Endodermal cell (in vitro differentiated cells): ENCODE measurements around the gene ATP5PB. TPM values are rescaled to one million over a fixed set of nuclear protein-coding genes. Genes with fewer than 3 reads are reported as not detected.

ENCODE experiments used
- DNase-seq: peaks from one replicate; pipeline ENCODE4 v3.0.0-alpha.2; 2017
- H3K27ac ChIP-seq: 2 replicates; pipeline ENCODE4 v1.5.1; 2013; ENCODE audit warnings: mild to moderate bottlenecking, low read depth, low read length, moderate library complexity
- H3K27me3 ChIP-seq: 2 replicates; pipeline ENCODE4 v1.6.1; 2013; ENCODE audit warnings: mild to moderate bottlenecking, low read length, moderate library complexity; ENCODE audit not compliant: insufficient read depth, control insufficient read depth, poor library complexity, severe bottlenecking
- H3K36me3 ChIP-seq: 2 replicates; pipeline ENCODE4 v1.7.0; 2013; ENCODE audit warnings: mild to moderate bottlenecking, low read length, moderate library complexity; ENCODE audit not compliant: control insufficient read depth, insufficient read depth
- H3K4me1 ChIP-seq: one replicate; pipeline ENCODE4 v1.7.0; 2013; ENCODE audit warnings: low read length; ENCODE audit not compliant: control insufficient read depth, insufficient read depth
- H3K4me3 ChIP-seq: 2 replicates; pipeline ENCODE4 v1.5.1; 2013; ENCODE audit warnings: mild to moderate bottlenecking, low read length, moderate library complexity
- H3K9ac ChIP-seq: 2 replicates; pipeline ENCODE4 v1.6.1; 2013; ENCODE audit warnings: mild to moderate bottlenecking, low read length, moderate library complexity; ENCODE audit not compliant: poor library complexity, severe bottlenecking; ENCODE audit errors: extremely low read depth
- H3K9me3 ChIP-seq: 2 replicates; pipeline ENCODE4 v1.6.1; 2013; ENCODE audit warnings: mild to moderate bottlenecking, low read length, moderate library complexity; ENCODE audit not compliant: control insufficient read depth
- H3K27ac Mint-ChIP-seq: 2 replicates; pipeline ENCODE4 v1.8.0; 2020; ENCODE audit warnings: mixed read lengths
- H3K27me3 Mint-ChIP-seq: 2 replicates; pipeline ENCODE4 v1.8.0; 2021; ENCODE audit warnings: mild to moderate bottlenecking, mixed read lengths; ENCODE audit not compliant: insufficient read depth
- H3K36me3 Mint-ChIP-seq: 2 replicates; pipeline ENCODE4 v1.8.0; 2020; ENCODE audit warnings: low read depth, mixed read lengths
- H3K4me1 Mint-ChIP-seq: 2 replicates; pipeline ENCODE4 v1.8.0; 2020; ENCODE audit warnings: mixed read lengths
- H3K4me3 Mint-ChIP-seq: 2 replicates; pipeline ENCODE4 v1.8.0; 2020; ENCODE audit warnings: mild to moderate bottlenecking, moderate library complexity, mixed read lengths
- H3K9me3 Mint-ChIP-seq: 2 replicates; pipeline ENCODE4 v1.8.0; 2020; ENCODE audit warnings: mild to moderate bottlenecking, mixed read lengths
- WGBS, 2 experiments: methylation state at CpG; one replicate each; pipeline versions ENCODE4 v1.1.5 to v1.1.7; 2013; ENCODE audit warnings: missing lambda C conversion rate in 2 of 2, mixed read lengths in 1 of 2; ENCODE audit not compliant: insufficient coverage in 1 of 2, insufficient read length in 1 of 2; 5-methylcytosine and 5-hydroxymethylcytosine counted together
- total RNA-seq, 2 donors: library from RNA; stranded (reverse); fragmentation: NEBNext Ultra II Directional in 1 of 2; extraction: Animal tissue kit (Norgen Biotek cat#: 25700) in 1 of 2; gene quantifications; 2 replicates in 1 of 2; 3 replicates in 1 of 2; pipeline ENCODE4 v1.2.1, GENCODE V29; 2021
- TF ChIP-seq, protein P1 (sequence below): fragments of 200-600 bp; sonication (generic); conservative IDR thresholded peaks from 2 replicates; pipeline ENCODE4 v1.5.0; 2021; ENCODE audit warnings: antibody characterized with exemption, mild to moderate bottlenecking

Gene ATP5PB
- total RNA-seq, 2 donors from 2014 or later = 165 to 181 TPM

DNA sequence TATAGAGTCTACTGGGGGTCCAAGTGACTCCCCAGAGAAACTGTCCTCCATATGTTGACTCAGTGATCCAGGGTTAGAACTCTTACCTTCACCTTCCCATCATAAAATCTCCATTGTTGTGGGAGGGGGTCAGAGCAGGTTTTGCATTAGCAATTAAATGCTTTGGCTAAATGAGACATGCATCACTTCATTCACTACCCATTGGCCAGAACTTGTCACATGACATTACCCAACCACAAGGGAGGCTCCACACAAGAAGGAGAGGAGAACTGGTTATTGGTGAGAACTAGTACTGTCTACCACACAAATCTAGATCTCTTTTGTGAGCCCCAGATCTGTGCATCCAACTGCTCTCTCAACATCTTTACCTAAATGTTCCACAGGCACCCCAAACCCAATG is 20.3 kb downstream of the ATP5PB start:
- Histone ChIP-seq H3K9me3 (no peaks in the 10 kb centered on the region), H3K27ac (no peak overlapping the region), H3K9ac (no peak overlapping the region), H3K4me1 (peaks cover 4% of the 10 kb centered on the region), H3K4me3 (no peak overlapping the region), H3K36me3 (no peaks in the 10 kb centered on the region), H3K27me3 (no peaks in the 10 kb centered on the region)
- Mint-ChIP-seq H3K36me3 (no peaks in the 10 kb centered on the region), H3K27me3 (no peaks in the 10 kb centered on the region), H3K4me1 (no peaks in the 10 kb centered on the region), H3K9me3 (no peaks in the 10 kb centered on the region), H3K27ac (no peak overlapping the region), H3K4me3 (no peak overlapping the region)
- TF ChIP-seq, protein P1, sequence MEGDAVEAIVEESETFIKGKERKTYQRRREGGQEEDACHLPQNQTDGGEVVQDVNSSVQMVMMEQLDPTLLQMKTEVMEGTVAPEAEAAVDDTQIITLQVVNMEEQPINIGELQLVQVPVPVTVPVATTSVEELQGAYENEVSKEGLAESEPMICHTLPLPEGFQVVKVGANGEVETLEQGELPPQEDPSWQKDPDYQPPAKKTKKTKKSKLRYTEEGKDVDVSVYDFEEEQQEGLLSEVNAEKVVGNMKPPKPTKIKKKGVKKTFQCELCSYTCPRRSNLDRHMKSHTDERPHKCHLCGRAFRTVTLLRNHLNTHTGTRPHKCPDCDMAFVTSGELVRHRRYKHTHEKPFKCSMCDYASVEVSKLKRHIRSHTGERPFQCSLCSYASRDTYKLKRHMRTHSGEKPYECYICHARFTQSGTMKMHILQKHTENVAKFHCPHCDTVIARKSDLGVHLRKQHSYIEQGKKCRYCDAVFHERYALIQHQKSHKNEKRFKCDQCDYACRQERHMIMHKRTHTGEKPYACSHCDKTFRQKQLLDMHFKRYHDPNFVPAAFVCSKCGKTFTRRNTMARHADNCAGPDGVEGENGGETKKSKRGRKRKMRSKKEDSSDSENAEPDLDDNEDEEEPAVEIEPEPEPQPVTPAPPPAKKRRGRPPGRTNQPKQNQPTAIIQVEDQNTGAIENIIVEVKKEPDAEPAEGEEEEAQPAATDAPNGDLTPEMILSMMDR = no peak
- DNase-seq = no peak

DNA sequence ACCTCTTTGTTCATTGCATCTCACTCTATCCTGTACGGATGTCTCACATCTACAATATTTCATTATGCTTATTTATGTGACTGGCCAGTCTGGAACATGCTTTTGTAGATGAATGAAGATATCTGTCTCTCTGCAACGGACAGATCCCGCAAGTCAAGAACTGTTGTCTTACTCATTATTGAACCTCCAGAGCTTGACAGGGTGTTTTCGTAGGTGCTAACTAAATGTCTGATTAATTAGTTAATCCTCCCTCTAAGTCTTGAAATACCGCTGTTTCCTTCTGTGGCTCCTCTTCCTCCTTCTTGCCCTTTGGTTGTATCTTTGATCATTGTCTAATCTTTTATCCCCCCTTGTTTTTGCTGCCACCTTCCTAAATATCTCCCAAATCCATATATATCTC is 21.3 kb downstream of the ATP5PB start:
- Mint-ChIP-seq H3K27ac (no peak overlapping the region), H3K9me3 (no peaks in the 10 kb centered on the region)
- no peak for DNase-seq

DNA sequence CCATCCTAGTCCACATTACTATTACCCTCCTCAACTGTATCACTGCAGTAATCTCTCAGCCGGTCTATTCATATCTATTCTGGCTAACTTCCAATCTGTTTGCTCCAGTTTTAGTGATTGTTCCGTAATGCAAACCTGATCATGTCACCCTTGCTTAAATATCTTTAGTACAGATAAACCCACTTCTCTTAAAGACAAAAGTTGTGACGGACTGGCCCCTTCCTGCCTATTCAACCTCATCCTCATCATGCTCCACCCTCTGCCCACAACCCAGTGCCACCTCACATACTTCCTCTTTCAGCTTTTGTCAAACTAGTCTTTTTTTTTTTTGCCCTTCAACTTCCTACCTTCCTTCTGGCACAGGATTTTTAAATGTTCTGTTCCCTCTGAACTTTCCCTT is 21.7 kb downstream of the ATP5PB start:
- Histone ChIP-seq H3K9ac (no peak overlapping the region), H3K4me3 (no peak overlapping the region), H3K4me1 (peaks cover 4% of the 10 kb centered on the region), H3K27ac (no peak overlapping the region), H3K36me3 (no peaks in the 10 kb centered on the region), H3K9me3 (no peaks in the 10 kb centered on the region), H3K27me3 (no peaks in the 10 kb centered on the region)
- H3K4me1 Mint-ChIP-seq = no peaks in the 10 kb centered on the region
- no peaks in the 10 kb centered on the region for H3K9me3 Mint-ChIP-seq
- 87 to 89% methylated on average over 3 of the region's 3 CpGs for WGBS, 2 experiments
- H3K27ac Mint-ChIP-seq = no peak overlapping the region
- no peaks in the 10 kb centered on the region for H3K36me3 Mint-ChIP-seq
- TF ChIP-seq, protein P1 = no peak
- H3K4me3 Mint-ChIP-seq = no peak overlapping the region
- no peaks in the 10 kb centered on the region for H3K27me3 Mint-ChIP-seq
- no peak for DNase-seq

More for the DNA sequence above, 21.3 kb downstream of the ATP5PB start:
- H3K36me3 ChIP-seq = no peaks in the 10 kb centered on the region
- H3K4me3 Mint-ChIP-seq = no peak overlapping the region
- no peaks in the 10 kb centered on the region for H3K27me3 ChIP-seq
- H3K4me1 ChIP-seq = peaks cover 4% of the 10 kb centered on the region
- H3K4me1 Mint-ChIP-seq = no peaks in the 10 kb centered on the region
- no peak overlapping the region for H3K27ac ChIP-seq
- no peak overlapping the region for H3K4me3 ChIP-seq
- H3K9me3 ChIP-seq = no peaks in the 10 kb centered on the region
- H3K27me3 Mint-ChIP-seq = no peaks in the 10 kb centered on the region
- WGBS, 2 experiments = 94 to 97% methylated on average over 4 to 5 of the region's 5 CpGs
- no peak overlapping the region for H3K9ac ChIP-seq
- H3K36me3 Mint-ChIP-seq = no peaks in the 10 kb centered on the region
- TF ChIP-seq, protein P1 = no peak
